Central memory CD4-positive, alpha-beta T cell (primary cell): Measurements from ENCODE around the gene CLTA.
A peak's percentile ranks its signal among the peaks of the same experiment; 100 is the strongest.
"Not testable (repeated sequence)": the region's sequence is repeated elsewhere in the genome, so short reads cannot be mapped to it uniquely, and the experiment has no call there.

Experiments used
- DNase-seq: peaks from one replicate; pipeline ENCODE4 v3.0.0; 2022

The CLTA gene

DNA sequence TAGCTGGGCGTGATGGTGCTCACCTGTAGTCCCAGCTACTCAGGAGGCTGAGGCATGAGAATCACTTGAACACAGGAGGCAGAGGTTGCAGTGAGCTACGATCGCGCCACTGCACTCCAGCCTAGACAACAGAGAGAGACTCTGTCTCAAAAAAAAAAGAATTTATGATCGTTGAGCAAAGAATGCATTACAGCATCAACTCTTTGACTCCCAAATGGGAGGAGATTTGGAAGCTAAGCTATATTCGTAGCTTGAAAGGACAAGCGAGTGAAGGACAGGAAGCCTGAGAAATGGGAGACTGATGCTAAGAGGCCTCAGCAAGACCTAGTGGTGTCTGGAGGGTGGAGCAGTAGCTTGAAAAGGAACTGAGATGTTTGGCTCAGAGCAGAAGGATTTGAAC, 31.8 kb upstream of the CLTA start:
- DNase-seq, result no peak

DNA sequence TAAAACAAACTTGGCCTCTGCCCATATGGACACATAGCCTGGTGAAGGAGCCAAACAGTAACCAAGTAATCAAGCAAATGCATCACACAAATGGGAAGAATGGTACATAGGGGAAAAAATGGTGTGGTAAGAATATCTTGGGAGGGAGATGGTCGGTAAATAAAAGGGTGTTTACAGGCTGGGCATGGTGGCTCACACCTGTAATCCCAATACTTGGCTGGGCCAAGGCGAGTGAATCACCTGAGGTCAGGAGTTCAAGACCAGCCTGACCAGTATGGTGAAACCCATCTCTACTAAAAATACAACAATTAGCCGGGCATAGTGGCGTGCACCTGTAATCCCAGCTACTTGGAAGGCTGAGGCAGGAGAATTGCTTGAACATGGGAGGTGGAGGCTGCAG, 31.2 kb upstream of the CLTA start:
- DNase-seq, result not testable (repeated sequence)

DNA sequence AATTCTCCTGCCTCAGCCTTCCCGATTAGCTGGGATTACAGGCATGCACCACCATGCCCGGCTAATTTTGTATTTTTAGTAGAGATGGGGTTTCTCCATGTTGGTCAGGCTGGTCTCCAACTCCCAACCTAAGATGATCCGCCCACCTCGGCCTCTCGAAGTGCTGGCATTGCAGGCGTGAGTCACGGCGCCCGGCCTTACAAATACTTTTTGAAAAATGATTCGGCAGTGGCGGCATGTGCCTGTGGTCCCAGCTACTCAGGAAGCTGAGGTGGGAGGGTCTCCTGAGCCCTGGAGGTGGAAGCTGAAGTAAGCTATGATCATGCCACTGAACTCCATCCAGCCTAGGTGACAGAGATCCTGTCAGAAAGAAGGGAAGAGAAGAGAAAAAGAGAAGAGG, 30.6 kb upstream of the CLTA start:
- not testable (repeated sequence) for DNase-seq

DNA sequence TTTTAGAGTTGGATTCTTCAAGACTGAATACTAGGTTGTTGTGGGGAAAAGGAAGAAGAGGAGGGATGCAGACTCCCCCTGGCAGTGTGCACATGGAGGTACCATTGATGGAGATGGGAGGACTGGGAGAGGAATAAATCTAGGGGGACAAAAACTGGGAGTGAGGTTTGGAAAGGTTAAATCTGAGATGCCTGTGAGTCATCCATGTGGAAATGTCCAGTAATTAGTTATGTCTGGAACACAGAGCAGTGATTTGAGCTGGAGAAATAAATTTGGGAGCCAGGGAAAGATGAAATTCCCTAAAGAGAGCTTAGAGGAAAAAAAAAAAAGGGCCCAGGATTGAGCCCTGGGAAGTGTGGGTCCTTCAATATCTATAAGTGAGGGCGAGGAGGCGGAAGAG, 29.5 kb upstream of the CLTA start:
- no peak for DNase-seq

DNA sequence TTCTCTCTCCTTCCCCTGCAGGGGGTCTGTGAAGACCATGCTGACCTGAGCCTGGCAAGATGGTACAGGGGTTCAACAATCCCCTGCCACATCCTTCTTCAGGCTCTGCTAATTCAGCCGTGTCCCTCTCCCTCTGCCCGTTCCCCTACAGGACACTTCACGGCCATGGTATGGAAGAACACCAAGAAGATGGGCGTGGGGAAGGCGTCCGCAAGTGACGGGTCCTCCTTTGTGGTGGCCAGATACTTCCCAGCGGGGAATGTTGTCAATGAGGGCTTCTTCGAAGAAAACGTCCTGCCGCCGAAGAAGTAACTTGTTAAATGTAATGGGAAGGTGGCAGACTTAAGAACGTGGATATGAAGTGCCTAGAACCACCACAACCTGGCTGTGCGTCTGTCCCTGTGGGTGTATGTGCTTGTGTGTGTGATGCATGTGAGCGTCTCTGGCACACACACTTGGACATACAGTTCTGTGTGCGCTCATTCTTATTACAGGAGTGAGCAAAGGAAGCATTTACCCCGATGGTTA, 28.4 kb upstream of the CLTA start:
- DNase-seq, result no peak

DNA sequence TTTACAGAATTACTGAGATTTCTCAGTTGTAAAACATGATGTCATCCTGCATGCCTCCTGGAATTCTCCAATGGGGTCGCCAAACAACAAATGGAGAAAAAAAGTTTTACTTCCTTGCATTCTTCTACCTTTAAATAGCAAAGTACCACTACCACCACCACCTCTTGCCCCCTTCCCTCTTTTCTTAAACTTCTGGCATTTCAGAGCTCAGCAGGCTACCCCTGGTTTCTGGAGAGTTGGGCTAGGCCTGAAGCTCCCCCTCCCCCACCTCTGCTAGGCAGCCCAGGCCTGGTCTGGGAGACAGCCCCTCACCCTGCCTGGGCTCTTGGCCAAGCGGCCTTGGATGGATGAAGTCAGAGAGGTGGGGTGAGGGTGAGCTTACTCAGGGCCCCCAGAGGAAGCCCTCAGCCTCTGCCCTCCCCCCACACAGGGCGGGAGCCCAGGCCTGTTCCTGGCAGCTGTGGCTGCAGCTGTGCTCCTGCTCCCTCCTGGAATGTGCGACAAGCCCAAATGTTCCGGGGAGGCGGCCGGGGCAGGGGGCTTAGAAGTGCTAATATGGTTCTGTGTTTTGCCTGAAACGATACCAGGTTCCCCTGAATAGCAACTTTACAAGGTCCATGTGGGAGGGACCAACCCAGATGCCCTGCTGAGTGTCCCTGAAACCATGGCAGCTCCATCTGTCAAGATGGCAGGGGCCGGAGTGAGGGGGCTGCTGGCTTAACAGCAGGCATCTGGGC, 27.5 kb upstream of the CLTA start:
- DNase-seq, result no peak

DNA sequence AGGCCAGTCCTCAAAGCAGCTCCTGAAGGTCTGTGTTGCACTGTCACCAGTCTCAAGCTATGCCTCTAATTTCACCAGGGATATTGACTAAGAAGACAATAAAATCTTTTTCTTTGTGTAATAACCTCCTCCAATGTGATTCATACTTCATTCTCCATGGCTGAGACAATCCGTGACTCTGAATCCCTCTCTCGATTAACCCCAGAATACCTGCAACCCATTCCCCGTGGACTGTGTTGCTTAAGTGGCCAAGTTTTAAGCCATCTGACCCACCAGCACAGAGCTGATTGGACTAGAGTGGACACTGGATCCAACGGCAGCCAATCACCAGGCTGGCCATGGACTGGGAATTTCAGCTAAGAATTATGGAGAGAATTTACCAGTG, 26.9 kb upstream of the CLTA start:
- no peak for DNase-seq

DNA sequence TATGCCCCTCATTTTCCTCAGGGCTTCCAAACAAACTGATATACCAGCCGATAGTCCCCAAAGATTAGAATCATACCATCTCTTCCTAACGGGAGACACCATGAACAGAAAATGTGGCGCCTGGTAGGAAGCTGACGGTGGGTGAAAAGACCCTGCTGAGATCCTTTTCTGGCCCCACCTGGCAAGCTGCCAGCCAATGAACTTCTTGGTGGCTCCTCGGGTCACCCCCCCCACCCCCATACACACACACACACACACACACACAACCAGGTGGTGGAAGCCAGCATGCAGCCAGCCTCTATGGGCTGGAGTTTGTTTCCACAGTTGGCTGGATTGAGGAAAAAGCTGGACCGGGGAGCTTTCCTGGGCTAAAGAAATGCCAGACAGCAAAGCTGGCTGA, 26.3 kb upstream of the CLTA start:
- DNase-seq, result no peak

DNA sequence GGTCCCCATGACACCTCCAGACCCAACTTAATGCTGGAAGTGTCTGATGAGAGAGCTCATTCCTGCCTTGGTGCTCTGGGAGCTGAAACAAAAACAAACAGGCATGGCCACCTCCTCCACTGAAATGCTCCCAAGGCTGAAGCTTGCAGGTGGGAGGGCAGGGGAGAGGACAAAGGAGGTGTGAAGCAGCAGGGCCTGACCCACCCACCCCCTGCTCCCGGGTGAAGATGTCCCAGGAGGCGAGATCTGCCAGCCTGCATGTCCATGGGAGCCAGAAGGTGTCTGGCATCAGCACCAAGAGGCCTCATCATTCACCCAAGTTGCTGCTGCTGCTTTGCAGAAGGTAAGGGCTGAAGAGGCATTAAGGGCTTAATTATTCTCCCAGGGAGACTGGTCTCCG, 25.7 kb upstream of the CLTA start:
- DNase-seq, result no peak

DNA sequence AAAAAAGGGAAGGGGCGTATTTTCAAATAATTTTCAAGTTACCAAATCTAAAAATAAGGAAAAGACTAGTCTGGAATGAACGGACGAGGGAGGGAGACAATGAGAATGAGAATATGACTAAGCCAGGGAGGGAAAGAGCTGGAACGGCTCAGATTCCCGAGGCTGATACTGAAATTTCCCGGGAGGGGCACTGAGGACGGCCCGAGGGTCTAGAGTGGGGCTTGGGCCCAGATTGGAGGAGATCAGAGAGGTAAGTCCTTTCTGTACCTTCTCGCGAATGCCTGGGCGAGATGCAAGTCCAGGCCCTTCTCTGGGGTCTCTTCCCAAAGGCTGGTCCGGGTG, 24.9 kb upstream of the CLTA start:
- DNase-seq, result no peak

DNA sequence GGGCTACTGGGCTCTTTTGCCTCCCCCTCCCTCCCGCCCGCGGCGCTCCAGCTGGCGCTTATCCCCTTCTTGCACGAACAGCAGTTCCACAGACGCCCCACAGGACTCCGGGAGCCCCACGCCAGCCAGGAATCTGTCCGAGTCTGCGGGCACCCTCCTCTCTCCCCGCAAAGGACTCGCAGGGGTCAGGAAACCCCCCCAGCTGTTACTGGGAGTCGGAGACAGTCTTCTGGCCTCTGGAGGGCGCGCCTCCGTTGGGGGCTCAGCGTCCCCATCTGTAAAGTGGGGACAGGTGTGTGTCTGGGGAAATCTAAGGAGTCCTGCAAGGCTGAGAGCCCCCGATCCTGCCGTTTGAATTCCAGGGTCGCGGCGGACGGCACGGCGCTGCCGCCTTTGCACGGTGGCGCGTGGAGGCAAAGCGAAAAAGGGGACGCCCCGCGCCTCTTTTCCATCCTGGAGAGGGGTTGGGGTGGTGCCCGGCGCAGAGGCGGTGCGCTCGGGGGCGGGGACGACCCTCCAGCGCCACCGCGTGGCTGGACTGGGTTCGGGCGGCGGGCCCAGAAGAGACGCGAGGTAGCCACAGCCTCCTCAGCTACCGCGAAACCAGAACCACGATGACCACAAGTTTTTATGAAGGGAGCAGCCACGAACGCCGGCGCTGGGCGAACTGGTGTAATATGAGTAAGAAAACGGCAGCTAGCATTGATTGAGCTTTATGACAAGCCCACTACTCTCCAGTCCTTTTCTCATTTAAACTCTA, 24.4 kb upstream of the CLTA start:
- DNase-seq, result peak; percentile 75

DNA sequence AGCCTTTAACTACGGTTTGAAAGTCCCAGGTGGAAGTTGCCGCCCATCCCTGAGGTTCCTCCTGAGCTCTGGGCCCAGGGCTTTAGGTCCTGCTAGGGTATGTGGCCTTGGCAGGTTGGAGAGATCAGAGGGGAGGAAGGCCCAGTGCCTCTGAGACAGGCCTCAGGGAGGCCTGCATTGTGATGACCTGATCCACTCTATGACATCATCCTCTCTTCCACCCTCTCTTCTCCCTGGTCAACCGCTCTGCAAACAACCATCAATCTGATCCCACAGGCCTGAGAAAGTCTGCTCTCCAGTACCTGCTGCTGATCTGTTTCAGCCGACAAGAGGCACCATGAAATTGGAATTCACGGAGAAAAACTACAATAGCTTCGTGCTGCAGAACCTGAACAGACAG, 21.6 kb upstream of the CLTA start, which contains the start of gene CCIN:
Gene CCIN (plus strand): TSS at position 223 of the 400 bp plus-strand sequence. CDS start 115 bp downstream, at position 338.
- DNase-seq, result no peak

DNA sequence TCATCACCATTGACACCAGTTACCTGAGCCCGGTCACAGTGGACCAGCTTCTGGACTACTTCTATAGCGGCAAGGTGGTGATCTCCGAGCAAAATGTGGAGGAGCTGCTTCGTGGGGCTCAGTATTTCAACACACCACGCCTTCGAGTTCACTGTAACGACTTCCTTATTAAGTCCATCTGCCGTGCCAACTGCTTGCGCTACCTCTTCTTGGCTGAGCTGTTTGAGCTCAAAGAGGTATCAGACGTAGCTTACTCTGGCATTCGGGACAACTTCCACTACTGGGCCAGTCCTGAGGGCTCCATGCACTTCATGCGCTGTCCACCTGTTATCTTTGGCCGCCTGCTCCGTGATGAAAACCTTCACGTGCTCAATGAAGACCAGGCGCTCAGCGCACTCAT, 21.0 kb upstream of the CLTA start:
- DNase-seq, result no peak

DNA sequence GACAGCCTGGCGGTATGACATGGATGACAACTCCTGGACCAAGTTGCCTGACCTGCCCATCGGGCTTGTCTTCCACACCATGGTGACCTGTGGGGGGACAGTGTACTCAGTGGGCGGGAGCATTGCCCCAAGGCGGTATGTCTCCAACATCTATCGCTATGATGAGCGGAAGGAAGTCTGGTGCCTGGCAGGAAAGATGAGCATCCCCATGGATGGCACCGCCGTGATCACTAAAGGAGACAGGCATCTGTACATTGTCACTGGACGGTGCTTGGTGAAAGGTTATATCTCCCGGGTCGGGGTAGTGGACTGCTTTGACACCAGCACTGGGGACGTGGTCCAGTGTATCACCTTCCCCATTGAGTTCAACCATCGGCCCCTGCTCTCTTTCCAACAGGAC, 20.2 kb upstream of the CLTA start:
- DNase-seq, result no peak

DNA sequence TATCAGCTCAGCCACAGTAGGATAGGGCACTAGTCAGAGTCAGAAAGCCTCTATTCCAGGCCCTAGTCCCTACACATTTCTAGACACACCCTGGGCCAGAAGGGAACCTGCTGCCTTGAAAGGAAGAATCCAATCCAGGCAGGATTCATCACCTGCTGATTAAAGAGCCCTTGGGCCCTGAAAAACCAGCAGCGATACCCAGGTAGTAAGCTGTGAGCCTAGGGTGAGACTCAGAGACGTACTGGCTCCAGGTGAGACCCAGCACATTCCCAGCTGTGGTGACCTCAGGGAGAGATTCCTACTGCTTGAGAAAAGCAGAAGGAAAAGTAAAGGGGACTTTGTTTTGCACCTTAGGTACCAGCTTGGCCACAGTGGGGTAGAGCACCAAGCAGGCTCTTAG, 16.9 kb upstream of the CLTA start:
- DNase-seq, result no peak

DNA sequence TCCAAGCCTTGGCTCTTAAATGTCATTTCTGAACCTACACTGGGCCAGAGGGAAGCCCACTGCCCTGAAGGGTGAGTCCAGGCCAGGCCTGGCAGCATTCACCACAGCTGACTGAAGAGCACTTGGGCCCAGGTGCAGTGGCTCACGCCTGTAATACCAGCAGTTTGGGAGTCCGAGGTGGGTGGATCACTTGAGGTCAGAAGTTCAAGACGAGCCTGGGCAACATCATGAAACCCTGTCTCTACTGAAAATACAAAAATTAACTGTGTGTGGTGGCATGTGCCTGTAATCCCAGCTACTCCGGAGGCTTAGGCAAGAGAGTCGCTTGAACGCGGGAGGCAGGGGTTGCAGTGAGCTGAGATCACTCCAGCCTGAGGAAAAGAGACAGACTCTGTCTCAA, 16.4 kb upstream of the CLTA start:
- DNase-seq, result no peak

DNA sequence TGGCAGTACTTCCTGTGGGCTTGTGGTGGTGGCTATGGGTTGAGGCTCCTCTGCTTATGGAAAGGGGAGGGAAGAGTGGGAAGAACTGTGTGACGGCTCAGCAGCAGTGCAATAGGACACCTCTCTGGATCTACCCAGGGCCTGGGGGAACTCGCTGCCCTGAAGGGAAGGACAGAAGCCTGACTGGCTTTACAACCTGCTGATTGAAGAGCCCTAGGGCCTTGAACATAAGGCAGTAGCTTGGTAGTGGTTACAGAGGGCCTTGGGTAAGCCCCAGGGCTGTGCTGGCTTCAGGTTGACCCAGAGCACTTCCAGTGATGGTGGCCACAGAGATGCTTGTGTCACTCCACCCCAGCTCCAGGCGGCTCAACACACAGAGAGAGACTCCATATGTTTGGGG, 16.0 kb upstream of the CLTA start:
- no peak for DNase-seq

DNA sequence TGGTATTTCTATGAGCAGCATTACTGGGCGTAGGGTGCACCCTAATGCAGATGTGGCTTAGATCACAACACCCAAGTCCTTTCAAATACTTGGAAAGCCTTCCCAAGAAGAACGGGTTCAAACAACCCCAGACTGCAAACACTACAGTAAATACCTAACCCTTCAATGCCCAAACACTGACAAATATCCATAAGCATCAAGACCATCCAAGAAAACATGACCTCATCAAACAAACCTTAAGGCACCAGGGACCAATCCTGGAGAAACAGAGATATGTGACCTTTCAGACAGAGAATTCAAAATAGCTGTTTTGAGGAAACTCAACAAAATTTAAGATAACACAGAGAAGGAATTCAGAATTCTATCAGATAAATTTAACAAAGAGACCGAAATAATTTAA, 15.5 kb upstream of the CLTA start:
- DNase-seq, result not testable (repeated sequence)

DNA sequence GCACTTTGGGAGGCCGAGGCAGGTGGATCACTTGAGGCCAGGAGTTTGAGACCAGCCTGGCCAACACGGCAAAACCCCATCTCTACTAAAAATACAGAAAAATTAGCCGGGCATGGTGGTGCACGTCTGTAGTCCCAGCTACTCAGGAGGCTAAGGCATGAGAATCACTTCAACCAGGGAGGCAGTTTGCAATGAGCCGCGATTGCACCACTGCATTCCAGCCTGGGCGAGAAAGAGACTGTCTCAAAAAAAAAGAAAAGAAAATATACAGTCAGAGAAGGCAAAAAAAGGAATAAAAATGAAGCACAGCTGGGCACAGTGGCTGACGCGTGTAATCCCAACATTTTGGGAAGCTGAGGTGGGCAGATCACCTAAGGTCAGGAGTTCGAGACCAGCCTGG, 14.2 kb upstream of the CLTA start:
- DNase-seq, result not testable (repeated sequence)

DNA sequence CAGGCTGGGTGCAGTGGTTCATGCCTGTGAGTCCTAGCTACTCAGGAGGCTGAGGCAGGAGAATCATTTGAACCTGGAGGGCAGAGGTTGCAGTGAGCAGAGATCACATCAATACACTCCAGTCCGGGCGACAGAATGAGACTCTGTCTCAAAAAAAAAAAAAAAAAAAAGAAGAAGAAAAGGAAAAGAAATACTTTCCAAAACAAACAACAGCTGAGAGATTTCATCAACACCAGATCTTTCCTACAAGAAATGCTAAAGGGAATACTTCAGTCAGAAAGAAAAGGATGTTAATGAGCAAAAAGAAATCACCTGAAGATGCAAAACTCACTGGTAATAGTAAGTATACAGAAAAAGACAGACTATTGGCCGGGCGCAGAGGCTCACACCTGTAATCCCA, 13.2 kb upstream of the CLTA start:
- DNase-seq, result no peak

DNA sequence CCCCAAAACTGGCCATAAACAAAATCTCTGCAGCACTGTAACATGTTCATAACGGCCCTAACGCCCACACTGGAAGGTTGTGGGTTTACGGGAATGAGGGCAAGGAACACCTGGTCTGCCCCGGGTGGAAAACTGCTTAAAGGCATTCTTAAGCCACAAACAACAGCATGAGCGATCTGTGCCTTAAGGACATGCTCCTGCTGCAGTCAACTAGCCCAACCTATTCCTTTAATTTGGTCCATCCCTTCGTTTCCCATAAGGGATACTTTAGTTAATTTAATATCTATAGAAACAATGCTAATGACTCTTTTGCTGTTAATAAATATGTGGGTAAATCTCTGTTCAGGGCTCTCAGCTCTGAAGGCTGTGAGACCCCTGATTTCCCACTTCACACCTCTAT, 10.5 kb upstream of the CLTA start:
- not testable (repeated sequence) for DNase-seq

DNA sequence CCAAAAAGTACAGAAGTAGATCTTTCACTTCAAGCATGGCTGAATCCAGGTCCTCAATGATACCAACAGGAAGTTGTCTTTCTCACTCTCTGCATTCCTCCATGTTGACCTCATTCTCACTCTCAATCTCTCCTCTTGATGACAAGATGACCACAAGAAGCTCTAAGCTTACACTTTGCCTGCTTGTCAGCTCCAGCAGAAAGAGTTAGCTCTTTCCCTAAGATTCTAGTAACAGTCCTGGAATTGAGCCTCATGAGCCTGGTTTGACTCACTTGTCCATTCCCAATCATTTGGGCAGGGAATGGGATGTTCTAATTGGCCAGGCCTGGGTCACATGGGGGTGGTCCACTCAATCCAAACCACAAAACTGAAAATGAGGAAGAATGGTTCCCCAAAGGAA, 3.3 kb upstream of the CLTA start:
- no peak for DNase-seq

DNA sequence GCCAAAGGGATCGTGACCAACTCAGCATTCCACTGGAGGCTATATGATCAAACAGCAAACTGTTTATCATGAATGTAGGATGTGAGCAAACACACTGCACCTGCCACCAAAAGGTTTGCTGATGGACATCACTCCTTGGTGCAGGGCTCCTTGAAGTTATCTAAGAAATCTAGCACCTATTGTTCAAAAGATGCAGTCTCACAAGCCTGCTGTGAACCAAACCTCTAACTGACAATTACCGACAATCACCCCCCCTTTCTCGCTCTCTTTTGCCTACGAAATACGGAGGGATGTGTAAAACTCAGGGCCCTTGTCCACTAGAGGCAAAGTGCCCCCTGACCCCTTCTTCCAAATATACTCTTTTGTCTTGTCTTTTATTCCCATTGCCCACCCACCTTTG, 2.5 kb upstream of the CLTA start:
- no peak for DNase-seq

DNA sequence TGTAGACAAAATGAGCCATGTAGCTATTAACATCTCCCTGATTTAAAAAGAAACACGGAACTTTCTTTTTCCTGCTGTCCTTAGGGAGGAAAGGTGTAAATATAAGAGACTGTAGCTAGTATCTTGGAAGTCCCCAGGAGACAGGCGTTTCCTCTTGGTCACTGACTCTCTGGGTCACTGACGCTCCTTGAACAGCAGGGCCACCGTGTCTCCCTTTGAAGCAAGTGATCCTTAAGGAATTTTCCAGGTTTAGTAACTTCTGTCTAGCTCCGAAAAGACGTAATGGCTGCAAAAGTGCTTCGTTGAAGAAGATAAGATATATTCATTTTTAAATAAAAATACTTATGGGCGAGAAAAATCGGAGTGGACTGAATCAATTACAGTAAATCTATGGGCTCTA, 745 bp upstream of the CLTA start:
- no peak for DNase-seq

DNA sequence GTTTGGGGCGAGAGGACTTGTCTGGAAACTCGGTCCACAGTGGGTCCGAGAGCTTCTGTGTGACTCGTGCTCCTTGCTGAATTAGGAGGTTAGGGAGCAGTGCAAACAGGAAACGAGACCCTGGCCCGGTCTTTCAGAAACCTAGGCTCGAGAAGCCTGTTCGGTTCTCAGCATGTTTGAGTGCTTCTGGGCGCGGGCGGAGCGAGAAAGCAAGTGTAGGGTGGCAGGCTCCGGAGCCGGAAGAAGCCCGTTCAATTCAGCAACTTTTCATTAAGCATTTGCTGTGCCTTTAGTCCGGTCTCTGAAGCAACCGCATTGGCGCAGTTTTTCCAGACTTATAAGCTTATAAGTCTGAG, 547 bp downstream of the CLTA start:
- peak; percentile 38 for DNase-seq
